GM21381 (cell line): ENCODE data around the gene CYYR1.

Experiments used
- ATAC-seq: cut with Tn5 transposase; IDR thresholded peaks from one replicate; pipeline ENCODE4 v1.9.1; 2021; ENCODE audit warnings: mild to moderate bottlenecking, moderate library complexity; ENCODE audit not compliant: unreplicated experiment

Gene CYYR1

GRCh38 chr21:26554365-26554764 is 18.7 kb downstream of the CYYR1 start:
- no peak for ATAC-seq

GRCh38 chr21:26553898-26554297 is 19.2 kb downstream of the CYYR1 start:
- ATAC-seq = no peak

DNA sequence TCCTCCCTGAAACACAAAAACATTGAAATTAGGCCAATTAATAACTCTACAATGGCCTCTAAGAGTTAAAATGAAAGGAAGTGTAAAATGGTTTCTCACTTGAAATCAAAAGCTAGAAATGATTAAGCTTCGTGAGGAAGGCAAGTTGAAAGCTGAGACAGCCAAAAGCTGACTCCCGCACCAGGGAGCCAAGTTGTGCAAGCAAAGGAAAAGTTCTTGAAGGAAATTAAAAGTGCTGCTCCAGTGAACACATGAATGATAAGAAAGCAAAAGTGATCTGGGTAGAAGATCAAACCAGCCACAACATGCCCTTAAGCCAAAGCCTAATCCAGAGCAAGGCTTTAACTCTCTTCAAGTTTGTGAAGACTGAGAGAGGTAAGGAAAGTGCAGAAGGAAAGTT is 22.8 kb downstream of the CYYR1 start:
- ATAC-seq = no peak

GRCh38 chr21:26546446-26547097 is 26.5 kb downstream of the CYYR1 start:
- no peak for ATAC-seq

- ATAC-seq = no peak
Observed at GRCh38 chr21:26544201-26544775, 28.8 kb downstream of the CYYR1 start.

DNA sequence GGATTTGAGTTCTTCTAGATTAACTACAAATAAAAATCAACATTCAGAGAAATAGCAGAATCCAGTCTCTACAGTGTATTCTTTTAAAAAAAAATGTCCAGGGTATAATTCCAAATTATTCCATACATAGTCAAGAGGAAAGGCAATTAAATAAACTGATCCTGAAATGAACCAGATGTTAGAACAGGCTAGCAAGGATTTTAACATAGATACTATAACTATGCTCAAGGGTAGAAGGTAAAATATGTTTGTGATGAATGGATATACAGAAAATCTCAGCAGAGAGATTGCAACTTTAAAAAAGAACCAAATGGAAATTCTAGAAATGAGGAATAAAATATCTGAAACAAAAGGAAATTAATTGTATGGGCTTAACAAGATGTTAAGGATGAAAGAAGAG is 32.4 kb downstream of the CYYR1 start:
- no peak for ATAC-seq

GRCh38 chr21:26539566-26539965 is 33.5 kb downstream of the CYYR1 start:
- no peak for ATAC-seq

DNA sequence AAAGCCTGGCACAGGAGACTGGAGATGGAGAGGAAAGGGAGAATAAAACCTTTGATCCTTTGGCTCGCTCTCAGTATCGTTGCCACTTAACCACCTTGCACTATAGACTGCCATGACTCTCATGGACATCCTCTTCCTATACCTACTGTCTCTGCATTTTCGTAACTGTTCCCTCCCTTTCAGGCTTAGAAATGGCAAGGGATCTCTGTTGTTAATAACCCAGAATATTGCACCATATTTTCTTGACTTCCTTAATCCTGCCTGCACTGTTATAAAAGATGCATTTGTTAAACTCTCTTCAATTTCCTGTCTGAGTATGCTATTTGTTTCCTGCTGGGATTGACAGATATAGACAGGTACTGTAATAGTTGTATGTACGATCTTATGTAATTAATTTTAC is 38.6 kb downstream of the CYYR1 start:
- ATAC-seq = no peak

GRCh38 chr21:26532208-26532607 is 40.9 kb downstream of the CYYR1 start:
- no peak for ATAC-seq

DNA sequence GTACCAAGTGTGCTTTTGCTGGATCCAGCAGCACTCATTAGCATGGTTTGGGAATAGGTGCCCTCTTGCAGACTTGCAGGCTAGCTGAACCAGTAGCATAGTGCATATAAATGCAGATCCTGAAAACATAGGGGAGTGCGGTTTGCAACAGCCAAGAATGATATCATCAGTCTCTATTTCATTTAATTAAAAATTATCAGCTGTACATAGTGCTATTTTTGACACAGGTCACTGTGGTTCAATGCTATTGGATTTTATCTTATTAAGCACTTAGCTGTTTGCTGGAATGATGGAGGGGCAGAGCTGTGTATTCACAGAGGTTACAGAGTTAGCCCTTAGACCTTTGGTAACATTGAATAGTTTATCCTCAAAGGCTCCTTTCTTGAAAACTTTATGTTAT is 43.6 kb downstream of the CYYR1 start:
- no peak for ATAC-seq

- ATAC-seq = no peak
Observed at GRCh38 chr21:26528882-26529281, 44.2 kb downstream of the CYYR1 start.

GRCh38 chr21:26522704-26523103 is 50.4 kb downstream of the CYYR1 start:
- ATAC-seq = no peak

GRCh38 chr21:26519142-26519541 is 53.9 kb downstream of the CYYR1 start:
- no peak for ATAC-seq

DNA sequence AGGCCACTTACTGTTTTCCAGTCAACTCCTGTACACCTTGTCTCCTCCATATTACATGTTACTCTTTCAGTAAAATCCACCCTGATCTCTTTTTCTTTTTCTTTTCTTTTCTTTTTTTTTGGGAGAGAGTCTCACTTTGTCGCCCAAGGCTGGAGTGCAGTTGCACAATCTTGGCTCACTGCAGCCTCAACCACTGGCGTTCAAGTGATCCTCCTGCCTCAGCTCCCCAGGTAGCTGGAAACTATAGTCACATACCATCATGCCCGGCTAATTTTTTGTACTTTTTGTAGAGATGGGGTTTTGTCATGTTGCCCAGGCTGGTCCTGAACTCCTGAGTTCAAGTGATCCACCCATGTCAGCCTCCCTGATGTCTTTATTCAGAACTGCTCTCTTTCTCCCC is 57.8 kb downstream of the CYYR1 start:
- no peak for ATAC-seq

DNA sequence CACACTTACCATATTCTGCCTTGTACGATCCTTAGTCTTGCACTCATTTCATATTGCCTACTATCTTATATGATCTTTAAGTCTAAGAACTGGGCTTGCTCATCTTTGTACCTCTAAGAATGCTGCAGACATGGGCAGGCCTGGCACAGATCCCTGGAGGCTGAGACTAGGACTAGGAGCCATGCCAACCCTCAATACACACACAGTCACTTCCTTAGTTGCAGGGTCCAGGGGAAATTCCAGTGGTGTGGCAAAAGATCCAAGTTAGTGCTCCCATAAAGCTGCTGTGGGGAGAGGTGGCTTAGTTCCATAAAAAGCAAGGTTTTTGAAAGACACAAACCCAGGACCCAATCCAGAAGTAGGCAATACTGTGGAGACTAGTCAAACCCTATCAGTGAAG is 59.9 kb downstream of the CYYR1 start:
- ATAC-seq = no peak

DNA sequence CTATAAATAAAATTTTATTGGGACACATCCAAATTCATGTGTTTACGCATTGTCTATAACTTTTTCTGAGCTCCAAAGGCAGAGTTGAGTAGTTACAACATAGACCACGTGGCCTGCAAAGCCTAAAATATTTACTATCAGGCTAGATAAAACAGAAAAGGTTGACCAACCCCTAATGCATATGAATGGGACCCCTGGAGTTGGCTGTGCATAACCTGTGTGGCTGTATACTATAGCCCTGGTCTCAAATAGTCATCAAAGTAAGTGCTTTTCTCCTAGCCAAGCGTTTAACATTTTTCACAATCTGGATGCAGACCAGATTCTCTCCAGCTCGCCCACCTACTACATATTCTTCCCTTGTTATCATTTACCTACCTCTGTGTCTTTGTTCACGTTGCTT is 60.4 kb downstream of the CYYR1 start:
- ATAC-seq = no peak

DNA sequence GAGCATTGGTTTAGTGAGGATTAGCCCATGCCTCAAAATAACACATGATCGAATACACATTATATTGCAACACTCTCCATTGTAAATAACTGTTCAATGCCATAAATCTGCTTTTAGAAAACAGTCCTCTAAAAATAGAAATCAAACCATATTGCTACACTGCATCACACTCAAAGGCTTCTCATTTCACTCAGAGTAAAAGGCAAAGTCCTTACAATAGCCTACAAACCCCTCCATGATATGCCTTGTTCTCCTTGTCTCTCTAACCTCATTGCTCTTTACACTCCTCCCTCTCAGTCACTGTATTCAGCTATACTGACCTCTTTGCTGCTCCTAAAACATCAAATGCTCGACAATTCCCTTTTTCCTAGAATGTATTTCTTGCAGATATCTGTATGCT is 64.2 kb downstream of the CYYR1 start:
- no peak for ATAC-seq

- ATAC-seq = no peak
Observed at GRCh38 chr21:26506956-26507355, 66.1 kb downstream of the CYYR1 start.

DNA sequence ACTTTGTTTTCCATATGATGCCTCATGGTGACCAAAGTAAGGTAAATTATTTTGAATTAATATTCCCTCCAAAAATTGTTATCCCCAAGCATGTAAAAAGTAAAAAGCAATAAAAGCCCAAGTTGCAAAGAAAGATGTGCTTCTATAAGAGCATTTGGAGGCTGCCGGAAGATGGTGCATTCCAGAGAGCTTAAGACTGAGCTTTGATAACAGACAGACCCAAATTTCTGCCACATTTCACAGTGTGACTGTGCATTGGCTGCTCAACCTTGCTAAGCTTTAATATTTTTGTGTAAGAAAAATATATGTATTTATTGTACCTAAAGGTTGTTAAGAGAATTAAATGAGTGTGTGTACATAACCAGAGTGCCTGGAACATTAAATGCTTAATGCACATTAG is 67.9 kb downstream of the CYYR1 start:
- ATAC-seq = no peak

DNA sequence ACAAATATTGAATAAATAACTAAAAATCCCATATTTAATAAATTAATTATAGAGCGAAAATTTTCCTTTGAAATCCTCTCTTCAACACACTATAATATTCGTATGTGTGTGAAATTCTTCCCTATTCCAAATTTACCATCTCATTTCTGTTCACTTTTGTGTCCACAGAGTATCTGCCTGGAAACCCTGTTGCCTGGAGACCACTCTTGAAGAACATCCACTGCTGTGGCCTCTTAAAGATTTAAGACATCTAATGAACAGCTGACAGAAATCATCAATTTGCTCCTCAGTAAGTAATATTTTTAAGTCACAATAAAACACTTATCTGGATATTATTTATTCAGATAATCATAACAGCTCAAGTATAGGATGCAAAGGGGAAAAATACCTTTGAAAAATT is 69.7 kb downstream of the CYYR1 start:
- ATAC-seq = no peak

- ATAC-seq = no peak
Observed at GRCh38 chr21:26501495-26502021, 71.5 kb downstream of the CYYR1 start.

DNA sequence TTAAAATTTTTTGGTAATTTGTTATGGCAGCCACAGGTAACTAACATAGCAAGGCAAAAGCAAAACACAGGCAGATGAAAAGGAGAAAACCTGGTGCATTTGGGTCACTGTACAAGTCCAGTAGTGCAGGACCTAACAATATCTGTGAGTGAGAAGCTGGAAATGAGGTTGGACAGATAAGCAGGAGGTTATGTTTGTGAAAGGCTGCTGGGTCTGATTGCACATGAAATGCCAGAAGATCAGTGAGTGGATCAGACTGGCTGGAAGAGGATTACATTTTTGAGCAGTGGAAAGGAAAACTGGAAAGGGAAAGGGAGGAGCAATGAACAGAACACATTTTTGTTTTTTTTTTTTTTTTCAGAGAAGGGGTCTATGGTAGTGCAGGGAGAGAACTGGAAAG is 73.6 kb downstream of the CYYR1 start:
- ATAC-seq = no peak

DNA sequence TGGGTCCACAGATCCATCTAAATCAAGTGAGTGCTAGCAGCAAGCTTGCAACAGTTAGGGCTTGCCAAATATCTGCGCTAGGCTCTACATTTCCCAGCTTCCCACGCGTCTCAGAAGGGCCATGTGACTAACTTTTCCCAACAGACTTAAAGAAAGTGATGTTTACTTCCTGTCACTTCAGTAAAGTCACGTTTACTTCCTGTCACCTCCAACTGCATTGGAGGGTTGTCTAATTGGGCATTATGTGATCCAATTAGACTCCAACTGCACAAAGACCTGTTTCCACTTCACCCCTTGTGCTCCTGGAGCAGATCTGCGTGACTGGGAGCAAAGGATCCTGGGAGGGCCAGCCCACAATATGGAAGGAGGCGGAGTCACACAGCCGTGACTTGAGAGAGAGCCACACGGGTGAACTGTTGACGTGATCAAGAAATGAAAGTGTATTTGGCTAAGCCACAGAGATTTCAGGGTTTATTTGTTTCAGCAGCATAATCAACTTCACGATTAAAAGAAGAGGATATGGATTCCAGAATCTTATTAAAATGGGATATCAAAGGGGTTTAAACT is 77.7 kb downstream of the CYYR1 start:
- no peak for ATAC-seq
